GM12878 (cell line): ENCODE data around the gene MYL3. TPM values are rescaled to one million over a fixed set of nuclear protein-coding genes. Genes with fewer than 3 reads are reported as not detected.

Source experiments
- ATAC-seq: fragments of 200-7000 bp; cut with Tn5 transposase; 3 replicates; pipeline ENCODE4 v1.9.1; 2020; ENCODE audit warnings: mild to moderate bottlenecking, moderate library complexity
- BruUV-seq: library from RNA; stranded (reverse); fragments of 400-500 nt; replicated peaks from 2 replicates; lab custom pipeline; 2021; lab: Mats Ljungman, UMichigan
- CTCF ChIA-PET: fragments of 300-600 bp; sonication (Branson Sonifier 250); formaldehyde crosslinking; extraction: SDS; loops from one replicate; lab custom pipeline; 2021; ENCODE audit warnings: inconsistent platforms; lab: Yijun Ruan, JAX
- POLR2A ChIA-PET: fragments of 350-600 bp; formaldehyde crosslinking; extraction: SDS; loops from one replicate; lab custom pipeline; 2021; ENCODE audit warnings: inconsistent platforms; lab: Charles Lee
- RAD21 ChIA-PET: fragments of 300-600 bp; sonication (Branson Sonifier 250); formaldehyde crosslinking; loops from one replicate; lab custom pipeline; 2023; ENCODE audit warnings: antibody characterized with exemption; ENCODE audit not compliant: unreplicated experiment; lab: Charles Lee
- SMC1A ChIA-PET: fragments of 300-600 bp; sonication (Branson Sonifier 250); formaldehyde crosslinking; loops from one replicate; lab custom pipeline; 2023; ENCODE audit not compliant: unreplicated experiment, uncharacterized antibody; lab: Charles Lee
- DNase-seq: peaks from one replicate; pipeline ENCODE4 v3.0.0-alpha.2; 2011; ENCODE audit warnings: low read depth, low spot score
- FAIRE-seq: peaks from 3 replicates; lab custom pipeline; 2011; peaks lifted over from hg19 to GRCh38; lab: Jason Lieb, UNC
- H2AFZ ChIP-seq: 2 replicates; pipeline ENCODE4 v1.6.0; 2011; ENCODE audit warnings: low read depth, low read length, control low read depth; ENCODE audit not compliant: control insufficient read depth
- H3K27ac ChIP-seq: 2 replicates; pipeline ENCODE4 v1.5.1; 2011; ENCODE audit warnings: control low read depth; ENCODE audit not compliant: control insufficient read depth, insufficient read depth
- H3K27me3 ChIP-seq, 2 experiments: replicated peaks in 1 of 2; 2 replicates each; pipeline versions ENCODE4 v1.6.0 to v1.6.1; 2011; ENCODE audit warnings: low read length in 1 of 2; ENCODE audit not compliant: control insufficient read depth in 2 of 2, insufficient read depth in 2 of 2
- H3K36me3 ChIP-seq, 2 experiments: 2 replicates each; pipeline ENCODE4 v1.5.1; 2011; ENCODE audit warnings: low read length in 1 of 2; ENCODE audit not compliant: control insufficient read depth in 2 of 2, insufficient read depth in 2 of 2
- H3K4me1 ChIP-seq: 2 replicates; pipeline ENCODE4 v1.6.1; 2011; ENCODE audit warnings: mild to moderate bottlenecking, low read length, moderate library complexity, mixed read lengths; ENCODE audit not compliant: control insufficient read depth, insufficient read depth
- H3K4me2 ChIP-seq: 2 replicates; pipeline ENCODE4 v1.6.0; 2011; ENCODE audit warnings: control low read depth; ENCODE audit not compliant: control insufficient read depth, insufficient read depth
- H3K4me3 ChIP-seq: fragments of 200-600 bp; sonication (generic); 2 replicates; pipeline ENCODE4 v1.5.1; 2016
- H3K79me2 ChIP-seq: 2 replicates; pipeline ENCODE4 v1.6.0; 2011; ENCODE audit warnings: low read length; ENCODE audit not compliant: control insufficient read depth, insufficient read depth
- H3K9ac ChIP-seq: 2 replicates; pipeline ENCODE4 v1.8.0; 2011; ENCODE audit warnings: low read length, control low read depth, mixed read lengths; ENCODE audit not compliant: control insufficient read depth, insufficient read depth
- H3K9me3 ChIP-seq: replicated peaks from 3 replicates; pipeline ENCODE4 v1.5.1; 2011; ENCODE audit warnings: mild to moderate bottlenecking, low read length; ENCODE audit not compliant: control insufficient read depth, insufficient read depth
- H4K20me1 ChIP-seq: 2 replicates; pipeline ENCODE4 v1.6.0; 2011; ENCODE audit not compliant: control insufficient read depth, insufficient read depth
- BCL3 ChIP-seq: IDR thresholded peaks from 2 replicates; pipeline ENCODE4 v1.6.1; 2011; ENCODE audit warnings: borderline replicate concordance, low read depth, mild to moderate bottlenecking, moderate library complexity, low read length; ENCODE audit not compliant: insufficient read depth, poor library complexity, severe bottlenecking
- JUNB ChIP-seq: IDR thresholded peaks from 2 replicates; pipeline ENCODE4 v1.6.1; 2016; ENCODE audit warnings: antibody characterized with exemption, mild to moderate bottlenecking
- MYC ChIP-seq: IDR thresholded peaks from 2 replicates; pipeline ENCODE4 v1.6.1; 2011; ENCODE audit warnings: mild to moderate bottlenecking, low read length, moderate library complexity, inconsistent platforms; ENCODE audit not compliant: insufficient read depth, insufficient replicate concordance, insufficient read length, severe bottlenecking
- NFYB ChIP-seq: IDR thresholded peaks from 2 replicates; pipeline ENCODE4 v1.6.1; 2011; ENCODE audit warnings: low read depth, mild to moderate bottlenecking, low read length, improper control_type of control experiment, moderate library complexity; ENCODE audit not compliant: insufficient read depth
- RAD21 ChIP-seq: IDR thresholded peaks from 2 replicates; pipeline ENCODE4 v1.6.1; 2011; ENCODE audit warnings: mild to moderate bottlenecking, low read depth, low read length, moderate library complexity; ENCODE audit not compliant: insufficient read depth
- ZBTB4 ChIP-seq: fragments of 450-650 bp; formaldehyde crosslinking; IDR thresholded peaks from 2 replicates; pipeline ENCODE4 v1.4.0; 2022; ENCODE audit warnings: mild to moderate bottlenecking, moderate library complexity
- WGBS: methylation state at CpG from one replicate; pipeline ENCODE4 v1.1.6; 2016; ENCODE audit warnings: low lambda C conversion rate; ENCODE audit not compliant: insufficient replicate concordance, insufficient coverage; ENCODE audit errors: missing lambda C conversion rate; 5-methylcytosine and 5-hydroxymethylcytosine counted together
- in situ Hi-C: fragments of 300-500 bp; cut with MboI; formaldehyde crosslinking; loops from 9 replicates; pipeline ENCODE4 v1.14.3; 2018; ENCODE audit warnings: mixed read lengths
- intact Hi-C: fragments of 100-400 bp; cut with micrococcal nuclease; formaldehyde crosslinking; loops from one replicate; pipeline ENCODE4 v1.14.2; 2022; ENCODE audit not compliant: unreplicated experiment
- polyA plus RNA-seq, 11 experiments: library from polyadenylated mRNA; depleted of rRNA in 4 of 11; unstranded in 6 of 11; stranded (reverse) in 5 of 11; fragments of >200 nt; fragmentation: Nextera tagmentation in 4 of 11; fragmentation: Illumina TruSeq in 1 of 11; extraction: Ambion mirVana in 4 of 11; extraction: Trizol in 1 of 11; gene quantifications; 1 replicate in 1 of 11; 2 replicates in 10 of 11; pipeline versions ENCODE4 v1.2.1 to v1.2.3, GENCODE V29; 2011 to 2016; ENCODE audit warnings: inconsistent platforms in 2 of 11, missing spikeins in 2 of 11, low read depth in 1 of 11
- total RNA-seq, 4 experiments: library from RNA; depleted of rRNA in 3 of 4; stranded (reverse); fragments of >200 nt in 3 of 4; fragmentation: Illumina TruSeq in 1 of 4; extraction: Trizol in 1 of 4; gene quantifications; 2 replicates each; pipeline versions ENCODE4 v1.2.1 to v1.2.3, GENCODE V29; 2013 to 2021
- TF ChIP-seq, protein P1 (sequence below): fragments of 450-650 bp; IDR thresholded peaks from 2 replicates; pipeline ENCODE4 v1.6.1; 2017; ENCODE audit warnings: mild to moderate bottlenecking, moderate library complexity
- TF ChIP-seq, protein P2 (sequence below), 3 experiments: IDR thresholded peaks in 2 of 3; conservative IDR thresholded peaks in 1 of 3; 2 replicates each; pipeline ENCODE4 v1.5.1; 2011; ENCODE audit warnings: low read depth in 3 of 3, low read length in 3 of 3, mild to moderate bottlenecking in 3 of 3, control low read depth in 2 of 3, moderate library complexity in 2 of 3, inconsistent platforms in 1 of 3, mixed read lengths in 1 of 3; ENCODE audit not compliant: control insufficient read depth in 2 of 3, insufficient read depth in 1 of 3; ENCODE audit errors: extremely low read depth in 1 of 3

MYL3 gene
- total and polyA plus RNA-seq, 10 of the 15 experiments (the other 5 are each of a cell fraction or from before 2014, with no cell fraction given), result 0.40 TPM; not detected in 9

DNA sequence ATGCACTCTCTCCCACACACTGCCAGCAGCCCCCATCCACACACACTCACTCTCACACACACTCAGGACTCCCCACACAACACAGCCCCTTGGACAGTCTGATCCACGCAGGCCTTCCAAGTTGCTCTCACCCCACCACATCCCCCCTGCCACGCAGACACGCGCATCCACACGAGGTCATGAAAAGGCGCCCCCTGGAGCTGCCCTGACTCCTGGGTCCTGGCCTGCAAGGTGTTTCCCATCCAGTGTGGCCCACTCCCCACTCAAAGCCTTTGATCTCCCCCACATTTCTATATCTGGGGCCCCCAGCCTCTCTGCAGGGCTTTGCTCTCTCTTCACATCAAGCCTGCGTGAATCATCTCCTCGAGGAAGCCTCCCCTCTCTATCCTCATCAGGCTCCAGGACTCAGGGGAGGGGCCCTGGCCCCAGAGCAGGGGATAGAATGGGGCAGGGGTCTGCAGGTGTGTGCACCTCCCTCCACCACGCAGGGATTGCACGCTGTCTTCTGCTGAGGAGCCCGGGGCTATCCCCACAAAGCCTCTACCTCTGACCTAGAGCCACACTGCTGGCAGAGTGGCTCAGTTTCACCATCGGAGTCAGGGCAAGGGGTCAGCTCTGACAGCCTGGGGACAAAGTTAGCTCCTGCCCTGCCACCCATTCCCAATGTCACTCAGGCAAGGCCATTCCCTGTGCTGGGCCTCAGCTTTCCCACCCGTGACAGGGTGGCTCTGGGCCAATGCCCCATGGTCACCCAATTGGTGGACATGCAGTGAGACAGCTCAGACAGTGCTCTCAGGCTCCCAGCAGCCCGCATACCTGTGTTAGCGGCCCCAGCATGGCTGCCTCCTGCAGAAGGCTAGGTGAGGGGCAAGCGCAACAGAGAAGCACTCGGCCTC, 6.4 kb downstream of the MYL3 start (continued):
- no peak for TF ChIP-seq NFYB
- TF ChIP-seq JUNB, result no peak
- TF ChIP-seq MYC, result no peak
- TF ChIP-seq BCL3, result no peak

DNA sequence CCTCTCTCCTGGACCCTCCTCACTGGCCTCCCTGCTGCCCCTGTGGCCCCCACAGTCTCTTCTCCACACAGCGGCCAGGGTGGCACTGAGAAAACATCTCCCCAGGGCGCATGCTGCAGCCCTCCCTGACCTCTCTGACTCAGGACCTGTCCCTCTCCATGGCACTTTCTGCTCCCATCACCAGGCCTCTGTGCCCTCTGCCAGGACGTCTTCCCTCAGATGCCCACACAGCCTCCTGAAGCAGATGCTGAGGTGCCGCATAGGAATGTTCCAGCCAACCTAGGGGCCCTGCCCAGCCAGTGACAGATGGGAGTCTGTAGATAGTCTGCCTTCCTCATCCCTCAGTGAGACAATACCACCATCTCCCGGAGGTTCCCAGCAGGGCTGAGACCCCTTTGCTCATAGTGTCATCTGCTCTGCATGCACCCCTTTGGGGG, 8.7 kb downstream of the MYL3 start:
- in situ Hi-C loops, result no loop called here
- Histone ChIP-seq H3K4me1 (no peaks in the 10 kb centered on the region), H4K20me1 (no peaks in the 10 kb centered on the region), H3K9ac (no peak overlapping the region), H3K36me3 (no peaks in the 10 kb centered on the region), H3K79me2 (no peaks in the 10 kb centered on the region), H3K27me3 (no peaks in the 10 kb centered on the region; a peak in 2 of 4 replicates), H2AFZ (no peak overlapping the region), H3K4me2 (no peak overlapping the region), H3K9me3 (no peaks in the 10 kb centered on the region), H3K4me3 (no peak overlapping the region), H3K27ac (no peak overlapping the region)
- CTCF ChIA-PET, result no interaction called here
- RAD21 ChIA-PET, result no interaction called here
- intact Hi-C loops, result no loop called here
- 34% methylated on average over 5 of the region's 5 CpGs for WGBS
- no peak for FAIRE-seq
- SMC1A ChIA-PET, result no interaction called here
- DNase-seq, result no peak
- 0 out of 3 replicates have a peak, but pooled peaks have one; percentile 17 for ATAC-seq
- POLR2A ChIA-PET, result no interaction called here
- no TSS peak for BruUV-seq
- TF ChIP-seq, protein P1, sequence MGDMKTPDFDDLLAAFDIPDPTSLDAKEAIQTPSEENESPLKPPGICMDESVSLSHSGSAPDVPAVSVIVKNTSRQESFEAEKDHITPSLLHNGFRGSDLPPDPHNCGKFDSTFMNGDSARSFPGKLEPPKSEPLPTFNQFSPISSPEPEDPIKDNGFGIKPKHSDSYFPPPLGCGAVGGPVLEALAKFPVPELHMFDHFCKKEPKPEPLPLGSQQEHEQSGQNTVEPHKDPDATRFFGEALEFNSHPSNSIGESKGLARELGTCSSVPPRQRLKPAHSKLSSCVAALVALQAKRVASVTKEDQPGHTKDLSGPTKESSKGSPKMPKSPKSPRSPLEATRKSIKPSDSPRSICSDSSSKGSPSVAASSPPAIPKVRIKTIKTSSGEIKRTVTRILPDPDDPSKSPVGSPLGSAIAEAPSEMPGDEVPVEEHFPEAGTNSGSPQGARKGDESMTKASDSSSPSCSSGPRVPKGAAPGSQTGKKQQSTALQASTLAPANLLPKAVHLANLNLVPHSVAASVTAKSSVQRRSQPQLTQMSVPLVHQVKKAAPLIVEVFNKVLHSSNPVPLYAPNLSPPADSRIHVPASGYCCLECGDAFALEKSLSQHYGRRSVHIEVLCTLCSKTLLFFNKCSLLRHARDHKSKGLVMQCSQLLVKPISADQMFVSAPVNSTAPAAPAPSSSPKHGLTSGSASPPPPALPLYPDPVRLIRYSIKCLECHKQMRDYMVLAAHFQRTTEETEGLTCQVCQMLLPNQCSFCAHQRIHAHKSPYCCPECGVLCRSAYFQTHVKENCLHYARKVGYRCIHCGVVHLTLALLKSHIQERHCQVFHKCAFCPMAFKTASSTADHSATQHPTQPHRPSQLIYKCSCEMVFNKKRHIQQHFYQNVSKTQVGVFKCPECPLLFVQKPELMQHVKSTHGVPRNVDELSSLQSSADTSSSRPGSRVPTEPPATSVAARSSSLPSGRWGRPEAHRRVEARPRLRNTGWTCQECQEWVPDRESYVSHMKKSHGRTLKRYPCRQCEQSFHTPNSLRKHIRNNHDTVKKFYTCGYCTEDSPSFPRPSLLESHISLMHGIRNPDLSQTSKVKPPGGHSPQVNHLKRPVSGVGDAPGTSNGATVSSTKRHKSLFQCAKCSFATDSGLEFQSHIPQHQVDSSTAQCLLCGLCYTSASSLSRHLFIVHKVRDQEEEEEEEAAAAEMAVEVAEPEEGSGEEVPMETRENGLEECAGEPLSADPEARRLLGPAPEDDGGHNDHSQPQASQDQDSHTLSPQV, result no peak
- TF ChIP-seq ZBTB4 (CRISPR knock-in tag), result no peak
- peak; percentile 41 for TF ChIP-seq RAD21
- TF ChIP-seq, protein P2, sequence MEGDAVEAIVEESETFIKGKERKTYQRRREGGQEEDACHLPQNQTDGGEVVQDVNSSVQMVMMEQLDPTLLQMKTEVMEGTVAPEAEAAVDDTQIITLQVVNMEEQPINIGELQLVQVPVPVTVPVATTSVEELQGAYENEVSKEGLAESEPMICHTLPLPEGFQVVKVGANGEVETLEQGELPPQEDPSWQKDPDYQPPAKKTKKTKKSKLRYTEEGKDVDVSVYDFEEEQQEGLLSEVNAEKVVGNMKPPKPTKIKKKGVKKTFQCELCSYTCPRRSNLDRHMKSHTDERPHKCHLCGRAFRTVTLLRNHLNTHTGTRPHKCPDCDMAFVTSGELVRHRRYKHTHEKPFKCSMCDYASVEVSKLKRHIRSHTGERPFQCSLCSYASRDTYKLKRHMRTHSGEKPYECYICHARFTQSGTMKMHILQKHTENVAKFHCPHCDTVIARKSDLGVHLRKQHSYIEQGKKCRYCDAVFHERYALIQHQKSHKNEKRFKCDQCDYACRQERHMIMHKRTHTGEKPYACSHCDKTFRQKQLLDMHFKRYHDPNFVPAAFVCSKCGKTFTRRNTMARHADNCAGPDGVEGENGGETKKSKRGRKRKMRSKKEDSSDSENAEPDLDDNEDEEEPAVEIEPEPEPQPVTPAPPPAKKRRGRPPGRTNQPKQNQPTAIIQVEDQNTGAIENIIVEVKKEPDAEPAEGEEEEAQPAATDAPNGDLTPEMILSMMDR (IDR thresholded peaks at IDR 0.05 in 2 of 3, conservative IDR thresholded peaks at IDR 0.05 in 1 of 3; ENCODE audit: control insufficient read depth in 2 of 3, extremely low read depth in 1 of 3, insufficient read depth in 1 of 3, low read depth in 3 of 3, low read length in 3 of 3), result peak in 1 of 3 experiments; percentile 18; a peak in 1 of 6 replicates
